Suprapubic skin (tissue), 4 donors: ENCODE data around the gene NPAS2.

Experiments
- POLR2A ChIP-seq, 2 donors: fragments of 450-650 bp; IDR thresholded peaks; one replicate each; pipeline ENCODE4 v1.6.1; 2017; ENCODE audit warnings: antibody characterized with exemption in 2 of 2, mild to moderate bottlenecking in 2 of 2, moderate library complexity in 2 of 2
- POLR2AphosphoS5 ChIP-seq, 3 donors: sonication (generic); formaldehyde crosslinking; IDR thresholded peaks; one replicate each; pipeline ENCODE4 v1.6.1; 2017; ENCODE audit warnings: antibody characterized with exemption in 3 of 3
- TF ChIP-seq, protein P1 (sequence below), 2 donors: fragments of 200-600 bp in 1 of 2; fragments of 450-650 bp in 1 of 2; sonication (generic) in 1 of 2; IDR thresholded peaks; one replicate each; pipeline ENCODE4 v1.5.1; 2016 to 2019; ENCODE audit warnings: antibody characterized with exemption in 2 of 2, mild to moderate bottlenecking in 1 of 2, moderate library complexity in 1 of 2

DNA sequence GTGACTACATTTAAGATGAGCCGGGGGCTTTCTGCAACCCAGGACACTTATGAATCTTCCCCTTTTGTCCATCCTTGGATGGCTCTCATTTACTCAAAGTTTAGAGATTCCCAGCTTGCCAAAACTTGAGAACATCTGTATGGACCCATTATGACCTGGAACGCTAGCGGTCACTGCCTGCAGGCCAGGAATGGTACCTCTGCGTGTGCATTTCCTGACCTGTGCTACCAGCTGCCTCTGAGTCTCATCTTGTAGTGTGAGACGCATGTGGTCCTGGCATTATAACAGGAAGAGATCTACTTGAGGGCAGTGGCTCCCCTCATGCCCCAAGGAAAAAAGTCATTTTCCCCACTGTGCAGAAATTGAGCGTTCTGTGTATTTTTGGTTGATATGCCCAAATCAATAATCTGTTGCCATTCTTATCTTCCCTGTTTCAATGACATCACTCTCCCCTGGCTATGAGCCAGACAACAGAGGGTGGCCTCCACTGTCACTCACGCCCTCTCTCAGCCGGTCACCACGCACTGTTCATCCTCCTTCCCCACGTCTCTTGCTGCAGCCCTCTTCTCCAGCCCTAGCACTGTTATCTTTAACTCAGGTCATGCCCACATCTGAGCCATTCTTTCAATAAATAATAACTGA lies 28.5 kb upstream of the NPAS2 start:
- TF ChIP-seq, protein P1, sequence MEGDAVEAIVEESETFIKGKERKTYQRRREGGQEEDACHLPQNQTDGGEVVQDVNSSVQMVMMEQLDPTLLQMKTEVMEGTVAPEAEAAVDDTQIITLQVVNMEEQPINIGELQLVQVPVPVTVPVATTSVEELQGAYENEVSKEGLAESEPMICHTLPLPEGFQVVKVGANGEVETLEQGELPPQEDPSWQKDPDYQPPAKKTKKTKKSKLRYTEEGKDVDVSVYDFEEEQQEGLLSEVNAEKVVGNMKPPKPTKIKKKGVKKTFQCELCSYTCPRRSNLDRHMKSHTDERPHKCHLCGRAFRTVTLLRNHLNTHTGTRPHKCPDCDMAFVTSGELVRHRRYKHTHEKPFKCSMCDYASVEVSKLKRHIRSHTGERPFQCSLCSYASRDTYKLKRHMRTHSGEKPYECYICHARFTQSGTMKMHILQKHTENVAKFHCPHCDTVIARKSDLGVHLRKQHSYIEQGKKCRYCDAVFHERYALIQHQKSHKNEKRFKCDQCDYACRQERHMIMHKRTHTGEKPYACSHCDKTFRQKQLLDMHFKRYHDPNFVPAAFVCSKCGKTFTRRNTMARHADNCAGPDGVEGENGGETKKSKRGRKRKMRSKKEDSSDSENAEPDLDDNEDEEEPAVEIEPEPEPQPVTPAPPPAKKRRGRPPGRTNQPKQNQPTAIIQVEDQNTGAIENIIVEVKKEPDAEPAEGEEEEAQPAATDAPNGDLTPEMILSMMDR (IDR thresholded peaks at IDR 0.05): no peak
- TF ChIP-seq POLR2AphosphoS5 (IDR thresholded peaks at IDR 0.05): no peak
- no peak for TF ChIP-seq POLR2A (IDR thresholded peaks at IDR 0.05)
